ENCODE results near the gene PSMB10. TPM values are rescaled to one million over a fixed set of nuclear protein-coding genes. Genes with fewer than 3 reads are reported as not detected.

The PSMB10 gene
- total and polyA plus RNA-seq, 2 of the 8 experiments (the other 6 are each of a cell fraction or from before 2014, with no cell fraction given) = 32.1 to 61.9 TPM

GRCh38 chr16:67909056-67909742, 27.5 kb downstream of the PSMB10 start:
- H3K23ac ChIP-seq (ENCODE audit: insufficient read length) = no peak overlapping the region
- no peak overlapping the region for H3K18ac ChIP-seq (ENCODE audit: extremely low read depth, low read length)
- H2BK5ac ChIP-seq (ENCODE audit: low read depth, low read length) = no peak overlapping the region
- no peak overlapping the region for H4K8ac ChIP-seq (ENCODE audit: extremely low read depth, insufficient read depth, low read length)
- peaks cover 0 to 17% (median 5%) of the 10 kb centered on the region in 4 experiments; a peak in 5 of 8 replicates for H3K36me3 ChIP-seq (ENCODE audit: control insufficient read depth in 2 of 4, insufficient read depth in 4 of 4, low read length in 3 of 4)
- no peak overlapping the region for H2AK5ac ChIP-seq (ENCODE audit: low read depth, low read length)
- peaks cover 2 to 3% of the 10 kb centered on the region in 2 experiments for H4K20me1 ChIP-seq (replicated peaks in 1 of 2; ENCODE audit: control insufficient read depth in 1 of 2, insufficient read depth in 2 of 2, low read length in 2 of 2)
- no peaks in the 10 kb centered on the region for H3K27me3 ChIP-seq (replicated peaks in 1 of 4; ENCODE audit: control insufficient read depth in 3 of 4, extremely low read depth in 1 of 4, insufficient read depth in 3 of 4, low read length in 3 of 4)
- no peak overlapping the region for H2AFZ ChIP-seq (ENCODE audit: low read length)
- H3K23me2 ChIP-seq (ENCODE audit: low read depth, low read length) = no peaks in the 10 kb centered on the region; the same call in 1 of the 2 replicates
- ChIA-PET CTCF (ENCODE audit: partially characterized antibody) (interaction anchor here (0.7 to 7.6 kb wide), 5 partner anchors 9 to 35 kb away, joined by 4 to 74 read pairs (median 6); partner anchors contain the start of genes LCAT and NRN1L), POLR2A (ENCODE audit: partially characterized antibody) (interaction anchor here (0.5 to 3.4 kb wide), 4 partner anchors 13 to 74 kb away, joined by 3 to 9 read pairs (median 4); partner anchors contain the start of gene CENPT)
- 95% methylated on average over 36 of the region's 36 CpGs; no CpG with 5 or more reads in 1 of the 2 experiments for WGBS, 2 experiments (ENCODE audit: extremely low coverage in 1 of 2, insufficient coverage in 1 of 2, insufficient read length in 1 of 2, insufficient replicate concordance in 2 of 2, low coverage in 1 of 2, low lambda C conversion rate in 2 of 2, missing lambda C conversion rate in 1 of 2)
- no peak overlapping the region for H3K4me2 ChIP-seq (ENCODE audit: insufficient read depth in 1 of 2, low read depth in 2 of 2, low read length in 2 of 2)
- FAIRE-seq (no peak), DNase-seq (ENCODE audit: low read depth in 1 of 2, low spot score in 2 of 2) (no peak)
- no peaks in the 10 kb centered on the region for H3K4me1 ChIP-seq (replicated peaks in 1 of 4; ENCODE audit: control insufficient read depth in 3 of 4, insufficient read depth in 4 of 4, low read length in 3 of 4)
- no peak overlapping the region for H3K4ac ChIP-seq (replicated peaks; ENCODE audit: insufficient read length, low read depth, low read length)
- H2BK20ac ChIP-seq (ENCODE audit: low read length) = no peak overlapping the region
- no peak overlapping the region for H2BK12ac ChIP-seq (ENCODE audit: low read depth, low read length)
- H4K91ac ChIP-seq (replicated peaks; ENCODE audit: insufficient read length, low read length) = no peak overlapping the region
- no peak overlapping the region for H3K14ac ChIP-seq (ENCODE audit: insufficient read length)
- no peaks in the 10 kb centered on the region for H3K9me3 ChIP-seq (ENCODE audit: insufficient read depth in 2 of 2, low read depth in 1 of 2, low read length in 1 of 2)
- no peak overlapping the region for H3K56ac ChIP-seq (replicated peaks; ENCODE audit: insufficient read length, low read depth, low read length)
- H2BK15ac ChIP-seq (ENCODE audit: low read length) = no peak overlapping the region
- H2BK120ac ChIP-seq (replicated peaks; ENCODE audit: low read depth, low read length) = no peak overlapping the region
- H3K79me1 ChIP-seq (ENCODE audit: low read depth, low read length) = peaks cover 8% of the 10 kb centered on the region; the same call in 1 of the 2 replicates
- no peak overlapping the region for H4K5ac ChIP-seq (ENCODE audit: insufficient read length, low read depth, low read length)
- no peaks in the 10 kb centered on the region for H3K79me2 ChIP-seq (ENCODE audit: control insufficient read depth in 1 of 2, insufficient read depth in 2 of 2, low read length in 2 of 2)
- H3K4me3 ChIP-seq (ENCODE audit: extremely low read depth in 1 of 4, insufficient read depth in 2 of 4, low read depth in 3 of 4, low read length in 4 of 4) = no peak overlapping the region
- no peak overlapping the region for H3K27ac ChIP-seq (ENCODE audit: low read depth, low read length)
- H3K9ac ChIP-seq (replicated peaks in 1 of 4; ENCODE audit: extremely low read depth in 1 of 4, low read depth in 3 of 4, low read length in 3 of 4) = no peak overlapping the region; a peak in 2 of 7 replicates
- TF ChIP-seq BRCA1 (IDR thresholded peaks at IDR 0.05; ENCODE audit: low read depth, low read length) (no peak), RAD21 (IDR thresholded peaks at IDR 0.05 in 1 of 2, conservative IDR thresholded peaks at IDR 0.05 in 1 of 2; ENCODE audit: low read depth in 2 of 2, low read length in 2 of 2) (no peak), SUZ12 (IDR thresholded peaks at IDR 0.05; ENCODE audit: low read length) (no peak), CHD1 (IDR thresholded peaks at IDR 0.05; ENCODE audit: low read depth, low read length) (no peak), EZH2 (IDR thresholded peaks at IDR 0.05; ENCODE audit: low read depth, low read length, severe bottlenecking) (no peak), TAF1 (IDR thresholded peaks at IDR 0.05; ENCODE audit: low read depth, low read length) (no peak), ATF3 (IDR thresholded peaks at IDR 0.05; ENCODE audit: insufficient read depth, low read depth, low read length) (no peak), SAP30 (IDR thresholded peaks at IDR 0.05; ENCODE audit: insufficient read depth, insufficient replicate concordance, low read length) (no peak), SIRT6 (IDR thresholded peaks at IDR 0.05; ENCODE audit: low read length) (no peak), E2F6 (IDR thresholded peaks at IDR 0.05) (no peak)

All from H1 (cell line).